Memory B cell (primary cell): ENCODE results near the gene SCAI.
"Not testable (repeated sequence)": the region's sequence is repeated elsewhere in the genome, so short reads cannot be mapped to it uniquely, and the experiment has no call there.

Experiments used
- ATAC-seq: fragments of 150-1000 bp; cut with Tn5 transposase; 2 replicates; pipeline ENCODE4 v1.10.0; 2021; ENCODE audit warnings: low read depth, mild to moderate bottlenecking, moderate library complexity
- DNase-seq, 2 donors: peaks; one replicate each; pipeline ENCODE4 v3.0.0; 2022; ENCODE audit warnings: low spot score in 2 of 2
- H3K27ac Mint-ChIP-seq: one replicate; pipeline ENCODE4 v1.8.0; 2022; ENCODE audit warnings: mild to moderate bottlenecking, moderate library complexity, mixed read lengths
- H3K27me3 Mint-ChIP-seq: one replicate; pipeline ENCODE4 v1.8.0; 2022; ENCODE audit warnings: mixed read lengths
- H3K36me3 Mint-ChIP-seq: one replicate; pipeline ENCODE4 v1.8.0; 2022; ENCODE audit warnings: mild to moderate bottlenecking, mixed read lengths
- H3K4me1 Mint-ChIP-seq: one replicate; pipeline ENCODE4 v1.8.0; 2022; ENCODE audit warnings: mixed read lengths
- H3K4me3 Mint-ChIP-seq: one replicate; pipeline ENCODE4 v1.8.0; 2022; ENCODE audit warnings: mild to moderate bottlenecking, moderate library complexity, mixed read lengths
- H3K9me3 Mint-ChIP-seq: one replicate; pipeline ENCODE4 v1.8.0; 2022; ENCODE audit warnings: mixed read lengths

SCAI gene

DNA sequence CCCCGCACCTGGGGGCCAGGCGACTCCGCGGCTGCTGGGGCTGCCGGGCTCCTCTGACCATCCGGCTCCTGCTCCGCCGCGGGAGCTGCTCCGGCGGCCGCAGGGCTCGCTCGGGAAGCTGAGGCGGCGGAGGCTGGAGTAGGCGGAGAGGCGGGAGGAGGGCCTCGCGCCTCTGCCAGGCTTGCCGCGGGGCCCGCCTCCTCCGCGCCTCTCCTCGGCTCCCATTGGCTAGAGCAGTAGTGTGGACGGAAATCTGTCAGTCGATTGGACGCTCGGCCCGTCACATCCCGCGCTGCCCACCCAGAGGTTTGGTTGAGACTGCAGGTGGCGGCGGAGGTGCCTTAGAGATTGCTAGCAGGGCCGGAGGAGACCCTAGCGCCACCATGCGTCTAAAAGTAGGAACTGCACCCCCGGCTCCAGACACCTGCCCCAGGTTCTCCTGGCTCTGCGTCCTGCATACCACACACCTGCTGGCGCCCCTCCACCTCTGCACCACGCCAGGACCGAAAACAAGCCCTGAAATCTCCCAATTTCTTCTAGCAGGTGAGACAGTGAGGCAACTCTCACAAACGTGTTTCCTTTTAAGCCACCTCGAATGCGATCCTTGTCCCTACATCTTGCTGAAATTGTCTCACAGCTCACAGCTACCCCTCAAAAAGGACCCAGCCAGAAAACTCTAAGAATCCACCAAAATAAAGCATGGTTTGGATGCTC, at the start of gene SCAI:
TSS of gene SCAI (minus strand) at position 152 of the 714 bp plus-strand sequence. CDS start at position 61, 91 bp downstream.
- H3K4me3 Mint-ChIP-seq: peak within 1 kb of the TSS; percentile 99
- peak within 1 kb of the TSS; percentile 90 for H3K27ac Mint-ChIP-seq
- ATAC-seq (peak; percentile 98), DNase-seq (peak; percentile 95 to 98)
- H3K36me3 Mint-ChIP-seq: peaks cover 8% of the 10 kb centered on the region
- no peaks in the 10 kb centered on the region for H3K27me3 Mint-ChIP-seq
- H3K4me1 Mint-ChIP-seq: peaks cover 19% of the 10 kb centered on the region
- H3K9me3 Mint-ChIP-seq: no peaks in the 10 kb centered on the region

DNA sequence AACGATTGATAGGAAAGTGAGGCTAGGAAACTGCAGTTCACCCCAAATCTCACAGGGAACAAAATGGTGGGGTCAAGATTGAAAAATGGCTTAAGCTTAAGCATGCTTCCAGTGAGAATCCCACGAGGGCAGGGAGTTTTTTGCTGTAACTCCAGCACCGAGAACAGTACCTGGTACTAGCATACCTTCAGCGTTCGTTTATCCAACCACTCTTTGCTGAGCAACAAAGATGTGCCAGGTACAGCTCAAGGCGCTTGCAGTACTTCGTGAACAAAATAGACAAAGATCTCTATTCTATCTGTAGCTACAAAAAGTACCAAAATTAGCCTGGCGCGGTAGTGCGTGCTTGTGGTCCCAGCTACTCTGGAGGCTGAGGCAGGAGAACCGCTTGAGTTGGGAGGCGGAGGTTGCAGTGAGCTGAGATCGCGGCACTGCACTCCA, 47.1 kb upstream of the SCAI start:
- Mint-ChIP-seq H3K9me3 (no peaks in the 10 kb centered on the region), H3K27ac (peak overlapping the region; percentile 80), H3K36me3 (no peaks in the 10 kb centered on the region), H3K27me3 (no peaks in the 10 kb centered on the region), H3K4me1 (peaks cover 18% of the 10 kb centered on the region), H3K4me3 (peak overlapping the region; percentile 94)
- no peak for DNase-seq
- no peak for ATAC-seq

GRCh38 chr9:125189361-125190289, 46.3 kb upstream of the SCAI start, which contains the start of gene PPP6C:
Gene PPP6C, minus strand, starts transcription at chr9:125189803. Its CDS starts 85 bp downstream, at chr9:125189718.
- peak; percentile 95 to 98 for DNase-seq
- peak within 1 kb of the TSS; percentile 80 for H3K27ac Mint-ChIP-seq

DNA sequence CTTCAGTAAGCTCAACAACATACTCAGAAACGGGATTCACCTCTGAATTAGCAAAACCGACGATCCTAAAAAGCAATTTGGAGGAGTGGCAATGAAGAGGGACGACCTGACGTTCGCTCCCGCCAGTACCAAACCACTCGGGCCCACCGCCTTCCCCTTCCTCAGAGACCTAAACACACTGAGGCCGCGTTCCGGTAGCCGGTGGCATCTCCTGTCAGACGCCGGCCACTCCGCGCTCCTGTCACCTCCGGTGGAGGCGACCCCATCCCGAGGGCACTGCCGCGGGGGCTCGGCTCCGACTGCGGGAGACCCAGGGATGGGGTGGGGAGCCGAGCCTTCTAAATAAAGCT, 45.7 kb upstream of the SCAI start:
- H3K27me3 Mint-ChIP-seq: no peaks in the 10 kb centered on the region
- H3K36me3 Mint-ChIP-seq: peaks cover 2% of the 10 kb centered on the region
- peak; percentile 7 for ATAC-seq
- H3K4me3 Mint-ChIP-seq: peak overlapping the region; percentile 94
- peak in 1 of 2 donors; percentile 28 for DNase-seq
- peak overlapping the region; percentile 80 for H3K27ac Mint-ChIP-seq
- no peaks in the 10 kb centered on the region for H3K9me3 Mint-ChIP-seq
- peaks cover 14% of the 10 kb centered on the region for H3K4me1 Mint-ChIP-seq

More at GRCh38 chr9:125189361-125190289, 46.3 kb upstream of the SCAI start, which contains the start of gene PPP6C:
- H3K27me3 Mint-ChIP-seq: no peaks in the 10 kb centered on the region
- no peaks in the 10 kb centered on the region for H3K36me3 Mint-ChIP-seq
- peak within 1 kb of the TSS; percentile 94 for H3K4me3 Mint-ChIP-seq
- H3K9me3 Mint-ChIP-seq: no peaks in the 10 kb centered on the region
- H3K4me1 Mint-ChIP-seq: peaks cover 14% of the 10 kb centered on the region
- ATAC-seq: peak; percentile 93

- no peaks in the 10 kb centered on the region for H3K9me3 Mint-ChIP-seq
- ATAC-seq (no peak), DNase-seq (no peak)
- H3K27ac Mint-ChIP-seq: no peak overlapping the region
- peaks cover 17% of the 10 kb centered on the region for H3K36me3 Mint-ChIP-seq
- H3K27me3 Mint-ChIP-seq: no peaks in the 10 kb centered on the region
- no peak overlapping the region for H3K4me3 Mint-ChIP-seq
- peaks cover 31% of the 10 kb centered on the region for H3K4me1 Mint-ChIP-seq
These were observed 40.2 kb upstream of the SCAI start for GRCh38 chr9:125183561-125183960.

GRCh38 chr9:125183054-125183453, 39.7 kb upstream of the SCAI start:
- Mint-ChIP-seq H3K4me3 (no peak overlapping the region), H3K27ac (no peak overlapping the region), H3K36me3 (peaks cover 17% of the 10 kb centered on the region), H3K9me3 (no peaks in the 10 kb centered on the region), H3K4me1 (peaks cover 31% of the 10 kb centered on the region), H3K27me3 (no peaks in the 10 kb centered on the region)
- no peak for DNase-seq
- no peak for ATAC-seq

DNA sequence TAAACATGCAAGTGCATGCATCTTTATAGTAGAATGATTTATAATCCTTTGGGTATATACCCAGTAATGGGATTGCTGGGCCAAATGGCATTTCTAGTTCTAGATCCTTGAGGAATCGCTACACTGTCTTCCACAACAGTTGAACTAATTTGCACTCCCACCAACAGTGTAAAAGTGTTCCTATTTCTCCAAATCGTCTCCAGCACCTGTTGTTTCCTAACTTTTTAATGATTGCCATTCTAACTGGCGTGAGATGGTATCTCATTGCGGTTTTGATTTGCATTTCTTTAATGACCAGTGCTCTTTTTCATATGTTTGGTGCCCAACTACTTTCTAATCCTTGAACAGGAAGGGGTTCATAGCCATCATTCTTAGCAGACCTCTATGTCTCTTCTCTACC, 38.4 kb upstream of the SCAI start:
- H3K27me3 Mint-ChIP-seq: not testable (repeated sequence)
- peaks cover 24% of the 10 kb centered on the region for H3K4me1 Mint-ChIP-seq

GRCh38 chr9:125180876-125181275, 37.5 kb upstream of the SCAI start:
- Mint-ChIP-seq H3K4me3 (no peak overlapping the region), H3K27me3 (no peaks in the 10 kb centered on the region), H3K9me3 (no peaks in the 10 kb centered on the region), H3K27ac (peak overlapping the region; percentile 80), H3K36me3 (peaks cover 19% of the 10 kb centered on the region), H3K4me1 (peaks cover 30% of the 10 kb centered on the region)
- no peak for DNase-seq
- no peak for ATAC-seq

More for the DNA sequence above, 38.4 kb upstream of the SCAI start:
- H3K4me3 Mint-ChIP-seq, ATAC-seq, DNase-seq, H3K9me3 Mint-ChIP-seq: not testable (repeated sequence)
- H3K36me3 Mint-ChIP-seq: peaks cover 17% of the 10 kb centered on the region
- peak overlapping the region; percentile 80 for H3K27ac Mint-ChIP-seq

DNA sequence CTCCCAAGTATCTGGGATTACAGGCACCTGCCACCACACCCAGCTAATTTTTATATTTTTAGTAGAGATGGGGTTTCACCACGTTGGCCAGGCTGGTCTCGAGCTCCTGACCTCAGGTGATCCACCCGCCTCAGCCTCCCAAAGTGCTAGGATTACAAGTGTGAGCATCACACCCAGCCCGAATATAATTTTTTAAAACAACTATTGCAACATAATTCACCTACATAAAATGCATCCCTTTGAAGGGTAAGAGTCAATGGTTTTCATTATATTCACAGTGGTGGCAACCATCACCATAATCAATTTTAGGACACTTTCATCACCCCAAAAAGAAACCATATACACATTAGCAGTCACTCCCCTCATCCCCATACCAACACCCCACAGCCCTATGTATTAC, 36.4 kb upstream of the SCAI start:
- H3K4me1 Mint-ChIP-seq: peaks cover 30% of the 10 kb centered on the region
- not testable (repeated sequence) for ATAC-seq

GRCh38 chr9:125177888-125178287, 34.6 kb upstream of the SCAI start:
- no peak overlapping the region for H3K4me3 Mint-ChIP-seq
- ATAC-seq: no peak
- peaks cover 15% of the 10 kb centered on the region for H3K36me3 Mint-ChIP-seq
- H3K9me3 Mint-ChIP-seq: no peaks in the 10 kb centered on the region
- H3K27ac Mint-ChIP-seq: no peak overlapping the region
- DNase-seq: no peak
- peaks cover 28% of the 10 kb centered on the region for H3K4me1 Mint-ChIP-seq
- H3K27me3 Mint-ChIP-seq: no peaks in the 10 kb centered on the region

More for the DNA sequence above, 36.4 kb upstream of the SCAI start:
- not testable (repeated sequence) for H3K27me3 Mint-ChIP-seq, H3K27ac Mint-ChIP-seq, DNase-seq, H3K9me3 Mint-ChIP-seq, H3K4me3 Mint-ChIP-seq
- peaks cover 20% of the 10 kb centered on the region for H3K36me3 Mint-ChIP-seq

- H3K27ac Mint-ChIP-seq: no peak overlapping the region
- H3K4me1 Mint-ChIP-seq: peaks cover 30% of the 10 kb centered on the region
- H3K4me3 Mint-ChIP-seq: no peak overlapping the region
- H3K36me3 Mint-ChIP-seq: peaks cover 12% of the 10 kb centered on the region
- H3K27me3 Mint-ChIP-seq: no peaks in the 10 kb centered on the region
- ATAC-seq (no peak), DNase-seq (no peak)
- H3K9me3 Mint-ChIP-seq: no peaks in the 10 kb centered on the region
These were observed 33.3 kb upstream of the SCAI start for GRCh38 chr9:125176636-125177035.

DNA sequence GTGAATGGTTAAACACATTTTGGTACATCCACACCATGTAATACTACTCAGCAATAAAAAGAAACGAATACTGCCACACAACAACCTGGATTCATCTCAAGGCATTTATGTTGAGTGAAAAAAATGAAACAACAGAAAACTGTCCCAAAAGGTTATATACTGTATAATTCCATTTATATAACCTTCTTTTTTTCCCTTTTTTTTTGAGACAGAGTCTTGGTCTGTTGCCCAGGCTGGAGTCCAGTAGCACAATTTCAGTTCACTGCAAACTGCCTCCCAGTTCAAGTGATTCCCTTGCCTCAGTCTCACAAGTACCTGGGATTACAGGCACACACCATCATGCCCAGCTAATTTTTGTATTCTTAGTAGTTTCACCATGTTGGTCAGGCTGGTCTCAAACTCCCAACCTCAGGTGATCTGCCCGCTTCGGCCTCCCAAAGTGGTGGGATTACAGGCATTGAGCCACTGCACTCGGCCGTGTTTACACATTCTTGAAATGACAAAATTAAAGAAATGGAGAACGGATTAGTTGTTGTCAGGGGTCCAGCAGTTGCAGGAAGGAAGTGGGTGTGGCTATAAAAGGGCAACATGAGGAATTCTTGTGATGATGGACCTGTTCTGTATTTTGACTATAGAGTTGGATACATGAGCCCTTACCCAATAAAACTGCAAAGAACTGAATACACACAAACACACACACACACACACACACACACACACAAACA, 28.9 kb upstream of the SCAI start:
- H3K9me3 Mint-ChIP-seq: no peaks in the 10 kb centered on the region
- H3K4me3 Mint-ChIP-seq: no peak overlapping the region
- H3K27ac Mint-ChIP-seq: peak overlapping the region; percentile 50
- ATAC-seq: no peak
- H3K4me1 Mint-ChIP-seq: peaks cover 23% of the 10 kb centered on the region
- DNase-seq: no peak
- peaks cover 13% of the 10 kb centered on the region for H3K36me3 Mint-ChIP-seq
- H3K27me3 Mint-ChIP-seq: no peaks in the 10 kb centered on the region

DNA sequence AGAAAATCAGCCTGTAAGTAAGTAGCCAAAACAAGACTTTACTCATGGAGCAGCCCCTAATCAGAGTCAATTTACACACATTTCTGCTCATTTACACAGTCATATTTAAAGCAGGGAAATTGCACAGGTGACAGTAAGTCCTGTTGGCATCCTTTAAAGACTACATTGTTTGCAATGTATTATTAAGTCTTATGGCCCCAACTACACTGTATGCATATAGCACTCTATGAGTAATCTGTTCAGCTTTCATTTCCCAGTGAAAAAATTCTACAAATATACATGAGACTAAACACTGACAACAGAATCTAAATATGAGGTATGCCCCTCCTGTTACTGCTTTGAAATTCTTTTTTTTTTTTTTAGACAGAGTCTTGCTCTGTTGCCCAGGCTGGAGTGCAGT, 26.6 kb upstream of the SCAI start:
- Mint-ChIP-seq H3K9me3 (no peaks in the 10 kb centered on the region), H3K4me3 (no peak overlapping the region), H3K27ac (no peak overlapping the region), H3K4me1 (peaks cover 15% of the 10 kb centered on the region), H3K36me3 (peaks cover 10% of the 10 kb centered on the region), H3K27me3 (no peaks in the 10 kb centered on the region)
- ATAC-seq (no peak), DNase-seq (no peak)
